Measurements from ENCODE around the gene GNL1.
"Not testable (repeated sequence)": the region's sequence is repeated elsewhere in the genome, so short reads cannot be mapped to it uniquely, and the experiment has no call there.

The GNL1 gene

DNA sequence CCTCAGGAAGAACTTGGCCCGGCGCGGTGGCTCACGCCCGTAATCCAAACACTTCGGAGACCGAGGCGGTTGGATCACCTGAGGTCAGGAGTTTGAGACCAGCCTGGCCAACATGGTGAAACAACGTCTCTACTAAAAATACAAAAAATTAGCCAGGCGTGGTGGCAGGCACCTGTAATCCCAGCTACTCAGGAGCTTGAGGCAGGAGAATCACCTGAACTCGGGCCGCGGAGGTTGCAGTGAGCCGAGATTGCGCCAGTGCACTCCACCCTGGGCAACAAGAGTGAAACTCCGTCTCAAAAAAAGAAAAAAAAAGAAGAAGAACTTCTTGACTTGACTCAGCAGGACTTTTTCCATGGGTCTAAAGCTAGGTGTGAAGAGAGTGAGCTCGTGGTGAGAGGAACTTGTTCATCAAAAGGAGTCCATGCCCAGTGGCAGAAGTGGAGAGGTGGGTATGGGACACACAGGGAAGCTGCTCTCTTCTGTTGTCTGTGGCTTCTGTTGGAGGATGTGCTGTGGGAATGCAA lies 26.9 kb downstream of the GNL1 start:
- DNase-seq = peak; percentile 81

DNA sequence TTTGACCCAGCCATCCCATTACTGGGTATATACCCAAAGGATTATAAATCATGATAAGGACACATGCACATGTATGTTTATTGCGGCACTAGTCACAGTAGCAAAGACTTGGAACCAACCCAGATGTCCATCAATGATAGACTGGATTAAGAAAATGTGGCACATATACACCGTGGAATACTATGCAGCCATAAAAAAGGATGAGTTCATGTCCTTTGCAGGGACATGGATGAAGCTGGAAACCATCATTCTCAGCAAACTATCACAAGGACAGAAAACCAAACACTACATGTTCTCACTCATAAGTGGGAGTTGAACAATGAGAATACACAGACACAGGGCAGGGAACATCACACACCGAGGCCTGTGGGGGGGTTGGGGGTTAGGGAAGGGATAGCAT lies 29.8 kb downstream of the GNL1 start:
- not testable (repeated sequence) for DNase-seq

DNA sequence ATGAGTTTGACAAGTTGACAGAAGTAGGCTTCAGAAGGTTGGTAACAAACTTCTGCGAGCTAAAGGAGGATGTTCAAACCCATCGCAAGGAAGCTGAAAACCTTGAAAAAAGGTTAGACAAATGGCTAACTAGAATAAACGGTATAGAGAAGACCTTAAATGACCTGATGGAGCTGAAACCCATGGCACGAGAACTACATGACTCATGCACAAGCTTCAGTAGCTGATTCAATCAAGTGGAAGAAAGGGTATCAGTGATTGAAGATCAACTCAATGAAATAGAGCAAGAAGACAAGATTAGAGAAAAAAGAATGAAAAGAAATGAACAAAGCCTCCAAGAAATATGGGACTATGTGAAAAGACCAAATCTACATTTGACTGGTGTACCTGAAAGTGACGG lies 34.3 kb downstream of the GNL1 start:
- DNase-seq = peak; percentile 27

DNA sequence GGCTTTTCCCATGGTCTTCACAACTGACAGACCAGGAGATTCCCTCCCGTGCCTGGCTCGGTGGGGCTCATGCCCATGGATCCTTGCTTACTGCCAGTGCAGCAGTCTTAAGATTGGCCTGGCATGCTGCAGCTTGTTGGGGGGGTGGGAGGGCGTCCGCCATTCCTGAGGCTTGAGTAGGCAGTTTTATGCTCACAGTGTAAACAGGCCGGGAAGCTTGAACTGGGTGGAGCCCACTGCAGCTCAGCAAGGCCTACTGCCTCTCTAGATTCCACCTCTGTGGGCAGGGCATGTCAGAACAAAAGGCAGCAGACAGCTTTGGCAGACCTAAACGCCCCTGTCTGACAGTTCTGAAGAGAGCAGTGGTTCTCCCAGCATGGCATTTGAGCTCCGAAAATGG lies 35.2 kb downstream of the GNL1 start:
- DNase-seq = not testable (repeated sequence)

DNA sequence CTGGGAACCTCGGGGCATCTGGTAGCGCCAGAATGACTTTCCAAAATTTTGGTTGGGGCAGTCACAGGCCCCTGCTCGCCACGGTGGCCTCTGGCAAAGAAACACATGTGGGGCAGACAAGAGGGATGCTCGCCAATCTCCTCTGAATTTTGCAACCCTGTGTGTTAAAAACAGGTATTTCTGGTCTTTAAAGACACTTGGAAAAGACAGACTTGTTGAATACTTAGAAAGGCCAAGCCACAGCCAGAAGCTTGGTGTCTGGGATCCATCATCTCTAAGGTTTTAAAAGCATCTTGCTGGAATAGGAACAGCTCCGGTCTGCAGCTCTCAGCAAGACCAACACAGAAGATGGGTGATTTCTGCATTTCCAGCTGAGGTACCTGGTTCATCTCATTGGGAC lies 35.8 kb downstream of the GNL1 start:
- DNase-seq = no peak

DNA sequence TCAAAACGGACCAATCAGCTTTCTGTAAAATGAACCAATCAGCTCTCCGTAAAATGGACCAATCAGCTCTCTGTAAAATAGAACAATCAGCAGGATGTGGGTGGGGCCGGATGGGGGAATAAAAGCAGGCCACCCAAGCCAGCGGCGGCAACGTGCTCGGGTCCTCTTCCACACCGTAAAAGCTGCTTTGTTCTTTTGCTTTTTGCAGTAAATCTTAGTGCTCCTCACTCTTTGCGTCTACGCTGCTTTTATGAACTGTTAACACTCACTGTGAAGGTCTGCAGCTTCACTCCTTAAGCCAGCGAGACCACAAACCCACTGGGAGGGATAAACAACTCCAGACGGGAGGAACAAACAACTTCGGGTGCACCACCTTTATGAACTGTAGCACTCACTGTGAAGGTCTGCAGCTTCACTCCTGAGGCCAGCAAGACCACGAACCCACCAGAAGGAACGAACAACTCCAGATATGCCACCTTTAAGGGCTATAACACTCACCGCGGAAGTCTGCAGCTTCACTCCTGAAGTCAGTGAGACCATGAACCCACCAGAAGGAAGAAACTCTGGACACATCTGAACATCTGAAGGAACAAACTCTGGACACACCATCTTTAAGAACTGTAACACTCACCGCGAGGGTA lies 37.7 kb downstream of the GNL1 start:
- DNase-seq = not testable (repeated sequence)

DNA sequence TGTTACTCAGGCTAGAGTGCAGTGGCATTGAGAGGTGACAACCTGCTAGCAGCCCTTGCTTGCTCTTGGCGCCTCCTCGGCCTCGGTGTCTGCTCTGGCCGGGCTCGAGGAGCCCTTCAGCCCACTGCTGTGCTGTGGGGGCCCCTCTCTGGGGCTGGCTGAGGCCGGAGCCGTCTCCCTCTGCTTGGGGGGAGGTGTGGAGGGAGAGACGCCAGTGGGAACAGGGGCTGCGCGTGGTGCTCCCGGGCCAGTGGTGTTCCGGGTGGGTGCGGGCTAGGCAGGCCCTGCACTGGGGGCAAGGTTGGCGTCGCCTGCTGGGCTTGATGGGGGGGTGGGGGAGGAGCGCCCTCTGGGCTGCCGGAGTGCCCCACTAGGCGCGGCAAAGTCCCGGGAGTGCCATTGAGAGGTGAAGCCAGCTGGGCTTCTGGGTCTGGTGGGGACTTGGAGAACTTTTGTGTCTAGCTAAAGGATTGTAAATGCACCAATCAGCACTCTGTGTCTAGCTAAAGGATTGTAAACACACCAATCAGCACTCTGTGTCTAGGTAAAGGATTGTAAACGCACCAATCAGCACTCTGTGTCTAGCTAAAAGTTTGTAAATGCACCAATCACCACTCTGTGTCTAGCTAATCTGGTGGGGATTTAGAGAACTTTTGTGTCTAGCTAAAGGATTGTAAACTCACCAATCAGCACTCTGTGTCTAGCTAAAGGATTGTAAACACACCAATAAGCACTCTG lies 38.4 kb downstream of the GNL1 start:
- not testable (repeated sequence) for DNase-seq

DNA sequence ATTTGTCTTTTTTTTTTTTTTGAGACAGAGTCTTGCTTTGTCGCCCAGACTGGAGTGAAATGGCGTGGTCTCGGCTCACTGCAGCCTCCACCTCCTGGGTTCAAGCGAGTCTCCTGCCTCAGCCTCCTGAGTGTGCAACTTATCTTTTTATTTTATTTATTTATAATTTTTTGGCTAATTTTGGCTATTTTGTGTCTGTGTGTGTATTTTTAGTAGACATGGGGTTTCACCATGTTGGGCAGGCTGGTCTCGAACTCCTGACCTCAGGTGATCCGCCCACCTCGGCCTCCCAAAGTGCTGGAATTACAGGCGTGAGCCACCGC lies 39.6 kb downstream of the GNL1 start:
- DNase-seq = not testable (repeated sequence)

DNA sequence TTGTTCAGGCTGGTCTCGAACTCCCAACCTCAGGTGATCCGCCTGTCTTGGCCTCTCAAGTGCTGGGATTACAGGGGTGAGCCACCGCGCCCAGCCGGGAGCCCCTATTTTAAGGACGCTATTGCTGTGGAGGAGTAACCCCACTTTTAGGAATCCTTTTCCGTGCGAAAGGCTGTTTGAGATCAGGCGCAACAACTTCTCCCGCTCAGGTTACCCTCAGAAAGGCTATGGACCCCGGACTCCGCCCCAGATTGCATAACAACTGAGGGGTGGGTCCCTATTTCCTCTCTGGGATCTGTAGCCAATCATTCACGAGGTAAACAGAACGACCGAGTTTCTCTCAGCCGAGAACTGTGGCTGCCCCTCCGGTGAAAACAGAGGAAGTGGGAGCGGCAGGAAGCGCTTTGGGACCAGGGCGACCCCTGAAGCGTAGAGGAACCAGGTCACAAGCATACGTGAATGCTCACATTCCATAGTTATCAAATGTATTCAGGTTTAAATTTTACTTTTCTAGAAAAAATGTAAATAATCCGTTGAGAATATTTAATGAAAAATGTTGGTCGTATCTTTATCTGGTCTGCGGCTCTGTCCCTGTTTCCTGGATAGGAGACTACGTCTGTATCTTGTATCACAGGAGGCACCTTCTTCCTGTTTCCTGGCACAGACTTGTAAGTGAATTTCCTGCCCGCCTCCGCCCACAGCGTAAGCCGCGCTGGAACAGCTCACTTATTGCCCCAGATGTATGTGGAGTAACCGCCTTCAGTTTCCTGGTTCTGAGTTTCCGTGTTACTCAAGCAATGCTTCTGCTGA lies 40.1 kb downstream of the GNL1 start:
- DNase-seq = peak; percentile 100

DNA sequence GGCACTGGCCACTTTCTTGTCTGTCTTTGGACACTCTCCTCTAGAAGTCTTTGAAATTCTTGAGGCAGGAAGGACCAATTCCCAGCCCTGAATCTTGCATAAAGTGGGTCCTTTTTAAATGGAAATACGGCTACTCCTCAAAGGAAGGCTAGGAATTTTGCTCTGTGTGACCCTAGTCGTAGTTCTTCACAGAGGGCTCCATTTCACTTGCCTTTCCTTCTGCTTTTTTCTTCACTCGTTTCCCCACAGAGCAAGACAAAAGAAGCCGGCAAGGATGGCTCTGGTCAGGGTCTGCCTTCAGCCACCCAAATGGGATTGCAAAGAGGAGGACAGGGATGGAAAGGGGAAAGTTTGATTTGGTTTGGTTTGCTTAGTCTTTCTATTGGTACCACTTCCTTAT lies 41.2 kb downstream of the GNL1 start:
- DNase-seq = peak; percentile 21

DNA sequence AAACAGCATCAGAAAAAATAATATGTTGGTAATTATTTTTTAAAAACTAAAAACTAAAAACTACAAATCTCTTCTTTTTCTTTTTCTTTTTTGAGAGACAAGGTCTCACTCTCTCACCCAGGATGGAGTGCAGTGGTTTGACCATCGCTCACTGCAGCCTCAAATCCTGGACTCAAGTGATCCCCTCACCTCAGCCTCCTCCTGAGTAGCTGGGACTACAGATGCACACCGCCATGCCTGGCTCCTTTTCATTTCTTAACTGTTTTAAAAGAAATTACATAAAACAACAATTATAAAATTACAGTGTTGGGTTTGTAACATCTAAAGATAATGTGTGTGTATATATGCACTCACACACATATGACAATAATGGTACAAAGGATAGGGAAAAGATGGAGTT lies 42.8 kb downstream of the GNL1 start:
- DNase-seq = no peak

DNA sequence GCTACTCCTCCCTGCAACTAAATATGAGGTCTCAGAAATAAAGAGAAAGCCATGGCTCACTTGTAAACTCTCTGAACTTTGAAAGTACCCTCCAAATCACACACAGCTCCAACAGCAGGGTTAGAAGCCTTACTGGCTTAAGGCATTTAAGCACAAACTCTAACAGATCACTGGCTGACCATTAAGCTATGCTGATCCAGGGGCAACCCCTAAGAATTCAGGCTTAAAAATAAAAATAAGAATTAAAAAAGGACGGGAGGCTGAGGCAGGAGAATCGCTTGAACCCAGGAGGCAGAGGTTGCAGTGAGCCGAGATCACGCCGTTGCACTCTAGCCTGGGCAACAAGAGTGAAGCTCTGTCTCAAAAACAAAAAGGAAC lies 45.1 kb downstream of the GNL1 start:
- DNase-seq = no peak

DNA sequence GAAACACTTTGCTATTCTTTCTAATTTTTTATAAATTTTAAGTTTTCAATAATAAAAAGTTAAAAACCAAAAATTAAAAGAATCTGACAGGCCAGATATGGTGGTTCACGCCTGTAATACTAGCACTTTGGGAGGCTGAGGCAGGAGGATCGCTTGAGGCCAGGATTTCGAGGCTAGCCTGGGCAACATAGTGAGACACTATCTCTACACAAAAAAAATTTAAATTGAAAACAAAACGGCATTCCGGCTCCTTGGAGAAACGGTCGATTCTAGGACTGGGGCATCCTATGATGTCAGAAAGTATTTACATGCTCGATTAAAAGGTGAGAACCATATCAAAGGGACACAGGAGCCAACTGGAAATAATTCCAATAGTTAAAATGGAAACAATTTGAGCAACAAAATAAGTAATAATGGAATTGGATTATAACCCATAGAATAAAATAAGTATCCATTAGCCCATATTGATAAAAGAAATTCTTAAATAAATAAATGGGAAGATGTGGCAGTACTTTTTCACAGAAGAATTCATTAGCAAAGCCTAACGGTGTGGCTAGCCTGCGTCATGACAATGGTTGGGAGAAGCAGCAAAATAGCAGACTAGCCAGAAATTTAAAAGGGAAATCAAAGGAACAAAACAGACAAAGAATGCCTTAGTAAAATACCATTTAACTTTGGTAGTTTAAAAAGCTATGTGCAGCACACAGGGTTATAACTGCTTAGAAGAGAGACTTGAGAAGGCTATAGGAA lies 45.7 kb downstream of the GNL1 start:
- no peak for DNase-seq

DNA sequence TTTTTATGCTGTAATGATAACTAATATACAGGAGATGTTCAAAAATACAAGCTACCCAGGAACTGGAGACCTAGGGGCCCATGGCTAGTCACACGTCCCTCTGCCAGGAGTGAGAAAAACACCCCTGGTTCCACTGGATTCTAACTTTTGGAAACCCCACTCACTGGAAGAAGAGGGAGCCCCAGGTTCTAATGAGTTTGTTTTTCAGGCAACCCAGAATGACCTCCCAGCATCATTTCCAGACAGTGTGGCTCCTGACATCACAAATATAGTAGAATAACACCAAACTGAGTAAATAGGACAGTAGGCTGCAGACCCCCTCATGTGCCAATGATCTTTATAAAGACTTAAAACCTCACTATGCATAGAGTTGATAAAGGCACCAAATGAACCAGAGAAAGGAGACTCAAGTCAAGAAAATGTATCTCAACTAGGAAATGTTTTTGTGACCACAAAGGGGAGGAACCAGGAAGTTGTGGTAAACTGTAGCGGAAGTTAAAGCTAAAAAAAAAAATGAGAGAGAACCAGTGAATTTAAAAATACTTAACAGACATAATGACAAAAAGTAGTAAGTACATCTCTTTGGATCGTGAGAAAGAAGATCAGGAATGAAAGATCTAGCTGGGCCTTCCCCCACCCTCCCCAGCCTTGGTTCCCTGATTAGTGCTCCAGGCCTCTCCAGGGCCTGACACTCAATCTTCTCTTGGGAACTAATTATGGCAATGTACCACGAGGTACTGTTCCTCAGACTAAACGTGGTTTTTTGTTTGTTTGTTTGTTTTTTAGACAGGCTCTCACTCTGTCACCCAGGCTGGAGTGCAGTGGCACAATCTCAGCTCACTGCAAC lies 47.2 kb downstream of the GNL1 start:
- peak; percentile 77 for DNase-seq

DNA sequence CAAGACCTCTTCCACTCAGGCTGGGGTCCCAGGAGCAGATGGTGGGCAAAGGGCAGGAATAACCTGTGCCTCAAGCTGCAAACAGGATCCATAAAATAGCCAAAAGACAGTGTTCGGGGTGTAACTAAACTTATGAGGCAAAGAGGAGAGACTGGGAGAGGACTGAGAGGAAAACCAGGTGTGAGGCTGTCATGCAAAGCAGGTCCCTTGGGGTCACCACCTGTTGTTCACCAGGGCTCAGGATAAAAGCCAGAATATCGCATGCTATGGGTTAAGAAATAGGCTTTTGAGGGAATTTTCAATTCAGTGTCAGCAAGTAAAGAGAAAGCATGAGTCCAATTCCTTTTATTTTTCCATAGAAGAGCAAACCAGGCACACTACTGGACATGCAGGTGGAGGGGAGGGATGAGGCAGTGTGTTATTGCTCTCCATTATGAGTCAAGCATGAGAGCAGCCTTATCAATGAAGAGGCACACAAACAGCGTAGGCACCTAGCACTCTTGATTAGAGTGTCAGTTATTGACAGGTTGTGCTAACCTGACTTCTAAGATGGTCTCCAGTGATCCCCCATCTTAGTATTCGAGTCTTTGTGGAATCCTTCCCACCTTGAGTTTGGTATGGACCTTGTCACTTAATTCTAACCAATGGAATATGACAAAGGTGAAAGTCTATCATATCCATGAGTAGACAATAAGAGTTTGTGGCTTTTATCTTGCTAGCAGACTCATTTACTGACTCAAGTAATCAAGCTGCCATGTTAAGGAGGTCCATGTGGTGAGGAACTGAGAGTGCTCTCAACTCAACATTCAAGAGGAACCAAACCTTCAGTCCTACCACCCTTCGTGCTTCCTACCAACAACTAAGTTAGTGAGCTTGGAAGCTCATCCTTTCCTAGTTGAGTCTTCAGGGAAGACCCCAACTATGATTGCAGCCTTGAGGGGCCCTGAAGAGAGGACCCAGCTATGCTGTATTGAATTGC lies 48.2 kb downstream of the GNL1 start:
- DNase-seq = peak; percentile 67

DNA sequence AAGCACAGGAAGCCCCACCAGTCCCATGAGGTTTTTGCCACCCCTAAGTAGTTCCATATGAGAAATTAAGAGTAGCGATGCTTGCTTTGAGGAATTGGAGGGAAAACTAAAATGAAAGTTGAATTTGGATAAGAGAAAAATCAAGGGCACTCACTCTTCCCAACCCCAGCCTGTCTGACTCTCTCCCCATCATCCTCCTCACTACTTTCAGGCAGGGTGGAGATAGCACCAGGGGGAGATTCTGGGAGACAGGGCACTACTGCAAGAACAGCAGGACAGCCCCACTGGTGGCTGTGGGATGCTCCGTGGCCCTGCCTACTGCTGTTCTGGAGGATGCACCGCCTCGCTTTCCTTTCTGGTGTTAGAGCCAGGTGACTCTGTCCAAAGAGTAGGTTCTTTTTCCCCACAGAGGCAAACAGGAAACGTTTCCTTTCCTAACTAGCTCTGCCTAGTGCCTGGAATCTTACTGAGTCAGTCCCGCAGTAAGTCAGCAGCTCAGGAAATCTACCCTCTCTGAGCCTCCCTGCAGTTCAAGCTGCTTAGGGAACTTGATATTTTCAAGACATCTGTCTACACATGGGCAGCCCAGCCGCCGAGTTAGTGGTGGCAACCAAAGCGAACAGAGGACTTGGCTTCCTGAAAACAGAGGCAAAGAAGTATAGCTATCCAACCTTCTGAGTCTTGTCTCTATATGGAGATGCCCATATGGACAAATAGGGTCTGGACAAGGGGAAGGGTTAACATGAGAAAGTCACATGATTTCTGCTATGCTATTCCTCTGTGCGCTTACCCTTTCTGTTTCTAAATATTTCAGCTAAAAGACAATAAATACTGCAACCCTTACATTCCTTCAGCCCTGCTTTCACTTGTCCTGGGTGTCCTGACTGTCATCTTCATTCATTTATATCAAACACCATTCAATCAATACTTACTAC lies 55.6 kb downstream of the GNL1 start:
- peak; percentile 61 for DNase-seq

DNA sequence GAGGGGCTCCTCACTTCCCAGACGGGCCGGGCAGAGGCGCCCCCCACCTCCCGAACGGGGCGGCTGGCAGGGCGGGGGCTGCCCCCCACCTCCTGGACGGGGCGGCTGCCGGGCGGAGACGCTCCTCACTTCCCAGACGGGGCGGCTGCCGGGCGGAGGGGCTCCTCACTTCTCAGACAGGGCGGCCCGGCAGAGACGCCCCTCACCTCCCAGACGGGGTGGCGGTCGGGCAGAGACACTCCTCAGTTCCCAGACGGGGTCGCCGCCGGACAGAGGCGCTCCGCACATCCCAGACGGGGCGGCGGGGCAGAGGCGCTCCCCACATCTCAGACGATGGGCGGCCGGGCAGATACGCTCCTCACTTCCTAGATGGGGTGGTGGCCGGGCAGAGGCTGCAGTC lies 57.6 kb downstream of the GNL1 start:
- not testable (repeated sequence) for DNase-seq

DNA sequence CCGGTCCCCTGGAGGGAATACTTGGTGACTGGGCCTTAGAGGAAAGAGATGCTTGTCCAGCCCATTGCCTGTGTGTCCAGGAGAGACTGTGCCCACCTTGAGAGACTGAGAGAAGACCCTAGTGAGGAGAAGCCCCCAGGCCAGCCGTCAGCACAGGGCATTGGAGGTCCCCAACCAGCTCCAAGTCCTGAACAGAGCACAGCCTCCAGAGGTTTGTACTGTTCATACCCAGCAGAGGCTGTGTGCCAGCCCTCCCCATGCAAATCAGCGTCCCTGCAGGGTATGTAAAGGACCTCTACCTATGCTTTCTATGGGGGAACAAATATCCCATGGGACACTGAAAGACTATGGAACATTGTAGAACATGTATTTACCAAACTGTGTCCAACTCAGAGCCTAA lies 58.6 kb downstream of the GNL1 start:
- DNase-seq = no peak

DNA sequence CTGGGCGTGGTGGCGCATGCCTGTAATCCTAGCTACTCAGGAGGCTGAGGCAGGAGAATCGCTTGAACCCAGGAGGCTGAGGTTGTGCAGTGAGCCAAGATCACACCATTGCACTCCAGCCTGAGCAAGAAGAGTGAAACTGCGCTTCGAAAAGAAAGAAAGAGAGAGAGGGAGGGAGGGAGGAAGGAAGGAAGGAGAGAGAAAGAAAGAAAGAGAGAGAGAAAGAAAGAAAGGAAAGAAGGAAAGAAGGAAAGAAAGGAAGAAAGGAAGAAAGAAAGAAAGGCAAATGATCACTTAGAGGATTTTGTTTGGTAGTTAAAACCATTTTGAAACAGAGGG lies 59.1 kb downstream of the GNL1 start:
- not testable (repeated sequence) for DNase-seq

DNA sequence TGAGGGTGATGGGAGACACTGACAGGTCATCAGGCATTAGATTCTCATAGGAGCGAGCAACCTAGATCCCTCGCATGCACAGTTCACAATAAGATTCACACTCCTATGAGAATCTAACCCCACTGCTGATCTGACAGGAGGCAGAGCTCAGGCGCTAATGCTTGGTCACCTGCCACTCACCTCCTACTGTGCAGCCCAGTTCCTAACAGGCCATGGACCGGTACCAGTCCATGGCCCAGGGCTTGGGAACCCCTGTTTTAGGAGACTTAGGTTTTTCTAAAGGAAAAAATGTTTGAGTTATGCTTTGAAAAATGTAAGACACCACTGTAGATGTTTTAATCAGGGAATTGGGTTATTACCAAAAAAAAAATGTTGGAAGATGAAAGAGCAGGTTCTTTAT lies 60.3 kb downstream of the GNL1 start:
- no peak for DNase-seq

Measured in inflammatory macrophage treated with lipopolysaccharide for 4 hours (primary cell).